Stimulated activated CD4-positive, alpha-beta T cell treated with anti-CD3 and anti-CD28 coated beads, Interleukin-1b, Interleukin-23, amount 100 ng/mL, for 4 hours (primary cell): ENCODE results near the gene WWTR1.

Experiments
- DNase-seq, 2 donors: peaks; one replicate each; pipeline ENCODE4 v3.0.0-alpha.2; 2020; ENCODE audit warnings: low read depth in 2 of 2

Gene WWTR1

GRCh38 chr3:149534082-149534481 is 123.7 kb downstream of the WWTR1 start:
- no peak for DNase-seq

DNA sequence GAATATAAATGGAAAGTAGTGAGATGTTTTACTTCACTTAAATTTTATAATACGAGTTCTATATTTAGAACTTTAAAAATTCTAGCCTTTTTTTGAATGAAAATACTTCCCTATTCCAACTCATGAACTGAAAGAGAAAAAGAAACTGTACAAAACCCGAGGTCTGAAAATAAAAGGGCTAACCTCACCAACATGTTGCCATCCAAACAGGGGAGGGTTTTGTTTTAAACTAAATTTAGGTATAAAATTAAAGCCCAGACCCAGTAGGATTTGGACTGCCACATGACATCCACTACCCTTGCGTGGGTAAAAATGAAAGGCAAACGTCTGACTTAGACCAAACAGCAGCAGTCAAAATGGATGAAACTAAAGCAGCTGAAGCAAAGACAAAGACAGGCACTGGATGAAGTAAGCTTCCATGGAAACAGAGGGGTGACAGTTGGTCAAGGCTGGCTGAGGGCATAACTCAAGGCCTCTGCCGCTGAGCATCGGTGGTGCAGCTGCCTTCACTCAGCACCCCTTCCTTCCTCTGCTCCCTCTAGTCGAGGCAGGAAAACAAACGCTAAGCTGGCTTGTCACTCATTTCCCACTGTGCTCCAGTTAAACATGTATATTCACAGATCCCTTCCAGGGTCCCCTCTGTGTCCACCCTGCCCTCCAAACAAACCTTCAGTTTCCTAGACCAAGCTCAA is 125.2 kb downstream of the WWTR1 start:
- DNase-seq: no peak

DNA sequence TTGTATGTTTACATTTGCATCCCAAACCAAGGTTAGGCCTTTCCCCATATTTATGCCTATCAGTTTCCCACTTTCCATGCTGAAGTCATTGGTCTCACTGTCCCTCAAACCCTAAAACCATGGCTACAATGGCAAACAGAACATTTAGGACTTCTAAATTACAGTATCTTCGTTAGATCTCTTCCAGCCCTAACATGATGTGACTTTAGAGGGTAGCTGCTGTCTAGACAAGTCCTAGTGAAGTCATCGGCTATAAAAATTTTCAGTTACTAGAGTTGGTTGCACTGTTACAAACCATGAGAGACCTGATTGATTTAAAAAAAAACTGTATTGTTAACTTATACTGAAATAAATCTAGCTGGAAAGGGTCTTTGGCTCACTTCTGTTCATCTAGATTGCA is 128.7 kb downstream of the WWTR1 start:
- DNase-seq: no peak

GRCh38 chr3:149528340-149528650 is 129.5 kb downstream of the WWTR1 start:
- no peak for DNase-seq

GRCh38 chr3:149527531-149528339 is 130.1 kb downstream of the WWTR1 start:
- no peak for DNase-seq

DNA sequence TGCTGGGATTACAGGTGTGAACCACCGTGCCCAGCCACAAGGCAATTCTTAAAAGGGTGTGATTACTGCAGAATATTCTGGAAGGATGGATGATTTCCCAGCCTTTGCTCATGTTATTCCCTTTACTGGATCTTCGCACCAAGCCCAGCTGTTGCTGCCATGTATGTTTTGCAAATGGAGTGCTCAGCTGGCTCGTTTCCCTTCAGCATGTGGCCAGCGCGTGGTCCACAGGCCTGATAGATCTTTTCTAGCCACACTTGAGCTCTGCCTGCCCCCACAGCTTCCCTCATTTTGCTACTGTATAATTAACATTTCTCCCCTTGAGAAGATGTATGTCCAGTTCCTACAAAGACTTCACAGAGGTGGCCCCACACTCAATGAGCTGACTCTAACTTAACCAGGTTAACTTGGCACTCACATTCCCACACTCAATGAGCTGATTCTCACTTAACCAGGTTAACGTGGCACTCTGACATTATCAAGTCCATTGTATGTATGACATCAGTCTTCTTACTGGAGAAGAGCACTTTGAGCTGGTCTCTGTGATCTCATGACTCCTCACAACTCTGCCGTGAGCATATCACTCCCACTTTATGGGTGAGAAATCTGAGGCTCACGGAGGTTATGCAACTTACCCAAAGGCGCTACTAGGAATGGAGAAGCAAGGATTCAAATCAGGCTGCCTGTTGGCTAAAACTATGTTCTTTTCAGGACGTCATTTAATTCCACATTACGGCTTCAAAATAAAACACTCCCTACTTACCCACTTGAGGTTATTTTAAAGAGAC is 134.1 kb downstream of the WWTR1 start:
- DNase-seq: no peak

DNA sequence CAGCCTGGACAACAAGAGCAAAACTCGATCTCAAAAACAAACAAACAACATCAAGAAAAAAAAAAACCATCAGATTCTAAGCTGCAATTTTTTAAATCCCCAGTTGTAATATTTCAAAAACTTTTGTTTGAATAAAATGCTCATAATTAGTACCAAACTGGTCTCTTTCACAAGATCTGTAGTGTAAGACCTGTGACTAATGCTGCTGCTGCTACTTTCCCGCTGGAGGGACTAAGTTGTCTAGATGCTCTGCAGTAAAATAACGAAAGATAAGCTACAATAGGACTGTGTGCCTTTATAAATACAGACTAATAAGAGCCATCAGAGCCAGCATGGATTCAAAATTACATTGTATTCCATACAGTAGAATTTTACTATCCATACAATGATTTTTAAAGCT is 137.9 kb downstream of the WWTR1 start:
- no peak for DNase-seq

GRCh38 chr3:149516920-149517319 is 140.9 kb downstream of the WWTR1 start:
- no peak for DNase-seq

- DNase-seq: no peak
Observed at GRCh38 chr3:149515249-149515648, 142.6 kb downstream of the WWTR1 start.

DNA sequence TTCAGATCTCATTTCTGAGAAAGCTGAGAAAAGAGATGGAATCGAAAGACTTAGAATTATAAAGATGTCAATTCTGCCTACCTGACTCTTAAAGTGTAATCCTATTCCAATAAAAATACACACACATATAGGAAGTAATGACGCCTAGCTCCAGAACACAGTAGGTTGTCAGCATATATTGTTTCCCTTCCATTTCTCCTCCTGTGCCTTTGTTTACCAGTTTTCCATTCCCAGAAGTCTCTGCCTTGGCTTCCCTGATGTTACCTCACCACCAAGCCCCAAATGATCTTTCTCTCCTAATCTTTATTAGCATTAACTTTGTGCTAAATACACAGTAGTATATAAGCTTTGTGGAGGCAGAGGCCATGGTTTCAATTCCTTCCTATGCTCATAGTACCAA is 143.4 kb downstream of the WWTR1 start:
- no peak for DNase-seq

DNA sequence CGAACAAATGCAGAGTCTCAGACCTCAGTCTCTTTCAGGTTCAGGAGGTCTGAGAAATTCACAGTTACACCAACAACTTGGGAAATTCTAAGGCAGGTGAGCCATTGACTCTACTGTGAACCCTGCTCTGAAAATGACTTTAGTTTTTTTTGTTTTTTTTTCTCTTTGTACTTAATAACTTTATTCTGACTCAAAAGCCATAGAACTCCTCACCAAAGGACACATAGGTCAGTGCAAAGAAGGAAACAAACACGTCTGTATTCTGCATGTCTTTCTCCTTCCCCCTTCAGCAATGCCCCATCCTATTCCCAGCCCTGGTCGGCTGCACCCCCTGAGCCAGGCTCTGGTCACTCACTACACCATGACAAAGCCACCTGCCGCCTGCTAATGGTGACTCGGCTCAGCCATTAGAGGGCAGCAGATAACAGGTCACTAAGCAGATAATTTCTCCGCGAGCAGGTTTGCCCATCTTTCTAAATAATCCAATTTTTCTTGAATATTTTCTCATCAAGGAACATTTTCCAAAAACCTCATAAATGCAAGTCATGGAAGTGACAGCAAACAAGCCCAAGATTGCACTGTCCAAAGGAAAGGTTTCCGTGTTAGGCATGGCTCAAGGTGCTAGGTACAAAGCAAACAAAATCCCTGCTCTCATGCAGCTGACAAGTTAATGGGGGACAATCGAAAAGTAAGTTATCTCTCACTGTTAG is 145.6 kb downstream of the WWTR1 start:
- no peak for DNase-seq

DNA sequence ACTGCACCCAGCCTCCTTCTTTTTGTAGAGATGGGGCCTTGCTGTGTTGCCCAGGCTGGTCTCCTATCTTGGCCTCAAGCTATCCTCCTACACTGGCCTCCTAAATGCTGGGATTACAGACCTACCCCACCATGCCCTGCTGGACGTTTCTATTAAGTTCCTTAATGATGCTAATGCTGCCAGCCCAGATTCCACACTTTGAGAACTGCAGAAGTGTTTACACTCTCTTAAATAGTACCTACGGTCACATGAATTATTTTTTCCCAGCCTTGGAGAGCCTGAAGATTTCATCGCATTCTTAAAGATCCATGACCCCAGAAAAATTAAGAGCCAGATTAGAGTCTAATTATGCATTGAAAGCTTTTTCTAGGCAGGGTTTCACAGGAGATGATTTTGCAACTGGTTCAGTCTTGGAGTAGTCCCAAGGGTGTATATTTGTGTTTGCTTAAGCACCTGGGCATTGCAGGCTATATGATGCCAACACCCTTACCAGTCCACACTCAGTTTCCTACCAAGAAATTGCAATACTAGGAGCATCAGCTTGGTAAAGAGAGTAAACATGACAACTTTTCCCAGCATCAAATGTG is 146.7 kb downstream of the WWTR1 start:
- no peak for DNase-seq

- DNase-seq: no peak
Observed at GRCh38 chr3:149510480-149510879, 147.3 kb downstream of the WWTR1 start.

DNA sequence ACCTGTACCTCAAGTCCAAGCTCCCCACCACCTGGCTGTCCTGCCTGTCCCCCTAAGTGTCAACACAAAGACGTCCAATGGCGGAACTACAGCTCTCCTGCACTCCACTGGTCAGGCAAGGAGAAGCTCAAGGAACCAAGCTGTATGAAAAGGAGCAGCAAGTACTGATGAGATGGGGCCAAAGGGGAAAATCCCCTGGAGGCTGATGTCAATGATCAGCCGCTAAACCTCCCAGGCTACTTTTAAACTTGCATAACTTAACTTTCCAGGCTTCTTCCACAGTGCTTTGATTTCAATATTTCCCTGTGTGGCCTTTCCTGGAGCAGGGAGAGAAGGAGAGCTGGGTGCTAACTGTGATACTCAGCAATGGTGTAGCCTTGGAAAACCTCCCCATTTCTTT is 148.3 kb downstream of the WWTR1 start:
- DNase-seq: no peak

DNA sequence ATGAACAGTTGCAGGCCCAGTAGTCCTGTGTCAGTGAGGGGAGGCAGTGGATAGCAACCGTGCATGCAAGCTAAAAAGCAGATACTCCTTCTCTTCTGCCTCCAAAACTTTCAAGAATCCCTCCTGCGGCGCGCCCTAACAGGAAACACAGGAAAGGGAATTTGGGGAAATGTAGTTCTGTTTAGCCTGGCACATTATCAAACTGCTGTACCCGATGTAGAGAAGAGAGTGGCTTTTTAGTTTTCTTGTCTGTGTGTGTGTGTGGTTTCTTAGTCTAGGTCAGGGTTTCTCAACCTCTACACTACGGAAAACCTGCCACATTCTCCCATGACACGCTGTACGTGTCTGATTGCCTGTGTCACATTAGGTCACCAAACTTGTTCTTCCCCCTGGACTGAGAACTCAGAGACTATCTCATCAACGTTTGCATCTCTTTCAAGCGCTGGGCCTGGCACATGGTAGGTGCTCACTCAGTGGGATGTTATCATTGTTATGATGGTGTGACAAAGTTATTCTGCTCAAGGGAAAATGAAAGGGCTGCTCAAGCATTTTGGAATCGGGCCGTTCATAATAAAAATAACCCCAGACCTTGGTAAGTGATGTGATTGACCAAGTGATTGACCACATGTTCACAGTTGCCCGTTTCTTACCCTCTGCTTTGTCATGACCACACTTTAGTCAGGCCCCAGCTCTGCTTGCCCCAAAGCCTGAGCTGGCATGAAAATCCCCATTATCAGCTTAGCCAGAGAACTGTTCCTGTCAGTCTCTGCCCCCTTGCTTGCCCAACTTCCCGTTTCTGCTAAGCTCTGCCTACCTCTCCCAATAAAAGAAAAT is 150.1 kb downstream of the WWTR1 start:
- DNase-seq: no peak

DNA sequence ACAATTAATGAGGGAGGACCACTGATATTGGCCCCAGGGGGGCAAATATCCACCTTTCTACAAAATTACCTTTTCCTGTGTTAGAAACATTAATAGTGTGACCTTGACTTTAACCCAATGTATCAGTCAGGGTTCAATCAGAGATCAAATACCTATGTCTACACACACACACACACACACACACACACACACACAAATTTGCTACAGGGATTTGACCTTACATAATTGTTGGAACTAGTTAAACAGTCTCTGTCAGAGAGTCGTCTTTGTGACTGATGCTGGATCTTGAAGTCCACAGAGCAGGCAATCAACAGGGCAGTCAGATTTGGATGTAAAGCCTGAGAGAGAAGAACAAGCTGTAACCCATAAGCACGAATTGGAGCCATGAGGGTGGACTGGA is 150.9 kb downstream of the WWTR1 start:
- DNase-seq: no peak

DNA sequence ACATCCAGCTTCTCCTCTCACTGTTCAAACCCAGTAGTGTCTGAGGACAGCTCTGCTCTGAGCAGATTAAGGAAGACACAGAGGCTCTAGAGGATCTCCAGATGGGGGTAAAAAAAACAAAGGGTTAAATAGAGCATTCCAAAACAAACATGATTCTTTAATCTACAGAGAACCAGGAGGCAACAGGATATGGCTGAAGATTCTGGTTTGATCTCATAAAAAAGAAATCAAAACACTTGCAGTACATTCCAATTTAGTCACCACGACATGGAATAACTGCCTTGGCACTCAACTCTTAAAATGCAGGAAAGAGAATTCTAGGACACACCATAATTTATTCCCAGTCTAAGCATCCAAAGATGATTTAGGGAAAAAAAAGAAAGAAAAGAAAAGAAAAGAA is 151.3 kb downstream of the WWTR1 start:
- DNase-seq: no peak

DNA sequence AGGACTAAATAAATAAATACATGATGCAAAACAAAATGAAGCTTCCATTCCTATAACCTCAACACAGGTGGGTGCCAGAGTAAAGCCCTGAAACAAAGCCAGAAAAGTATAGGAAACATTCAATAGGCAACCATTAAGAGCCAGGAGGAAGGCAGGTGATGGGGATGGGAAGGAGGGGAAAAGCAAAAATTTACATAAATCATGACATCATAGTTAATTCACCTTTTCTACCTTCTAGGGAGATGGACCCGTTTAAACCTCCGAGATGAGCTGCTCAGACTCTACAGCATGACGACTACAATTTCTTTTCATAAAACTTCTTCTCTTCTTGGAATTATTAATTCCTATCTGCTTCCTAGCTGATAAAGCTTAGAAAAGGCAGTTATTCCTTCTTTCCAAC is 155.4 kb downstream of the WWTR1 start:
- DNase-seq: no peak

DNA sequence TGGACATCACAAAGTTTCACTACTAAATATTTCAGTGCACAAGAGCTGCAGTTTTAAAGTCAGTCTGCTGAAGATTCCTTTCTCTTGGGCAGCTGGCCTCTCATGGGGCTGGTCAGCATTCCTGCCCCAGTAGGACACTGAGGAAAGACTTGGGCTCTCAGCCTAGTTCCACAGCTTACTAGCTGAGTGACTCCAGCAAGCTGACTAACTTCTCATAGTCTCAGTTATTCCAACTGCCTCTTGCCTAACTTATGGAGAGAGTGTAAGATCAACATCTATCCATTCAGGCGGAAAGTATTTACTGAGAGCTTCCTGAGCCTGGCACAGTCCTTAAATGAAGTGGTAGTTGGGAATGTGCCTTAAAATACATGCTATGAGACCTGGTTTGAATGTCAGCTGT is 156.3 kb downstream of the WWTR1 start:
- DNase-seq: no peak

DNA sequence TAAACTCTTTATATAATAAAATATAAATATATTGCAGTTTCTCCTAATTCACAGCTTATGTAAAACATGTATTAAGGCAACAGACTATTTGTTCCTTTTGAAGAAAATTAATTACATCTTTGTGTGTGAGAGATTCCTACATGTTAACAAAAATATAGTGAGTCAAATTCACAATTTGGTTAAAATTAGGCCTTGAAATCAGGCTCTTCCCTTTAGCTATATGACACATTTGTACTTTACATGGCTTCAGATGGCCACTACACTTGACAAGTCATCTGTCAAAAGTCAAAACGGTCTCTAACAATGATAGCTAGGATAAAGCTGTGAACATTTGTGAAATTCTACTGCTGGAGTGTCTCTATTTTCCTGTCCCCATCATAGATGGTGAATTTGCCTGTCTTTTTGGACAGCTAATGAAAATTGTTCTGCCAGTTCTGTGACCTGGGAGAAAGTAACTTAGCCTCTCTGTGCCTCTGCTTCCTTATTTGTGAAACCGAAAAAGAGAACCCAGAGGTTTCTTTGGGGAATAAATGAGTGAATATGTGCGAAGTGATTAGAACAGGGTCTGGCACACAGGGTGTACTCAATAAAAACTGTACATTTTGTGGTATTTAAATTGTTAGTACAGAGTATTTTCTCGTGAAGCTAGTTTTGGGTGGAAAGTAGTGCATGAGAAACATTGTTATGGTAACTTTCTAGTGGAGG is 159.7 kb downstream of the WWTR1 start:
- no peak for DNase-seq
